MM.1S (cell line): ENCODE results near the gene NRAS.

Source experiments
- DNase-seq: peaks from one replicate; pipeline ENCODE4 v3.0.0-alpha.2; 2015
- H2AFZ ChIP-seq: fragments of 300-600 bp; sonication (generic); 2 replicates; pipeline ENCODE4 v1.6.0; 2016; ENCODE audit warnings: antibody characterized with exemption, low read length
- H3F3A ChIP-seq: fragments of 300-600 bp; sonication (generic); 2 replicates; pipeline ENCODE4 v1.6.1; 2016; ENCODE audit warnings: mild to moderate bottlenecking, antibody characterized with exemption, low read length, moderate library complexity, mixed read lengths; ENCODE audit not compliant: insufficient read depth
- H3K27ac ChIP-seq: fragments of 300-600 bp; sonication (generic); 2 replicates; pipeline ENCODE4 v1.5.1; 2016; ENCODE audit warnings: mild to moderate bottlenecking, low read length
- H3K27me3 ChIP-seq: fragments of 300-600 bp; sonication (generic); replicated peaks from 2 replicates; pipeline ENCODE4 v1.6.0; 2016; ENCODE audit warnings: low read length; ENCODE audit not compliant: insufficient read depth
- H3K36me3 ChIP-seq: fragments of 300-600 bp; sonication (generic); replicated peaks from 2 replicates; pipeline ENCODE4 v1.6.1; 2016; ENCODE audit warnings: mild to moderate bottlenecking, low read length, mixed read lengths; ENCODE audit not compliant: insufficient read depth
- H3K4me1 ChIP-seq: fragments of 300-600 bp; sonication (generic); 2 replicates; pipeline ENCODE4 v1.6.1; 2016; ENCODE audit warnings: low read length, mixed read lengths
- H3K4me2 ChIP-seq: fragments of 300-600 bp; sonication (generic); 2 replicates; pipeline ENCODE4 v1.6.0; 2016; ENCODE audit warnings: low read depth, low read length
- H3K4me3 ChIP-seq: fragments of 300-600 bp; sonication (generic); 2 replicates; pipeline ENCODE4 v1.5.1; 2016; ENCODE audit warnings: low read length, mixed read lengths
- H3K79me2 ChIP-seq: fragments of 300-600 bp; sonication (generic); 2 replicates; pipeline ENCODE4 v1.6.1; 2016; ENCODE audit warnings: mixed run types, low read length, mixed read lengths
- H3K9ac ChIP-seq: fragments of 300-600 bp; sonication (generic); 2 replicates; pipeline ENCODE4 v1.6.1; 2016; ENCODE audit warnings: low read length, mixed read lengths
- H3K9me2 ChIP-seq: fragments of 300-600 bp; sonication (generic); replicated peaks from 2 replicates; pipeline ENCODE4 v1.6.1; 2016; ENCODE audit warnings: mild to moderate bottlenecking, low read length, mixed read lengths; ENCODE audit not compliant: insufficient read depth
- H3K9me3 ChIP-seq: fragments of 300-600 bp; sonication (generic); replicated peaks from 2 replicates; pipeline ENCODE4 v1.6.1; 2016; ENCODE audit warnings: mild to moderate bottlenecking, low read length, mixed read lengths; ENCODE audit not compliant: insufficient read depth
- H4K20me1 ChIP-seq: fragments of 300-600 bp; sonication (generic); 2 replicates; pipeline ENCODE4 v1.6.1; 2016; ENCODE audit warnings: mild to moderate bottlenecking, low read length, moderate library complexity, mixed read lengths; ENCODE audit not compliant: insufficient read depth
- CTCF ChIP-seq: fragments of 300-600 bp; sonication (generic); IDR thresholded peaks from 2 replicates; pipeline ENCODE4 v1.5.1; 2016; ENCODE audit warnings: antibody characterized with exemption, low read length, mixed read lengths
- EZH2 ChIP-seq: fragments of 300-600 bp; sonication (generic); optimal IDR thresholded peaks from 2 replicates; pipeline ENCODE3; 2017; ENCODE audit warnings: low read depth, mild to moderate bottlenecking, antibody characterized with exemption, low read length, mixed read lengths
- EZH2phosphoT487 ChIP-seq: fragments of 300-600 bp; sonication (generic); IDR thresholded peaks from 2 replicates; pipeline ENCODE4 v1.6.1; 2018; ENCODE audit warnings: antibody characterized with exemption, low read length

NRAS gene

GRCh38 chr1:114720492-114720891, 3.9 kb upstream of the NRAS start:
- Histone ChIP-seq H3K79me2 (peaks cover 11% of the 10 kb centered on the region), H3K4me2 (no peak overlapping the region), H3K27ac (no peak overlapping the region), H3K9ac (no peak overlapping the region), H3K27me3 (no peaks in the 10 kb centered on the region), H4K20me1 (no peaks in the 10 kb centered on the region), H3K36me3 (no peaks in the 10 kb centered on the region), H3K4me1 (no peaks in the 10 kb centered on the region), H3K9me2 (no peaks in the 10 kb centered on the region), H2AFZ (no peak overlapping the region), H3K4me3 (no peak overlapping the region), H3F3A (peaks cover 10% of the 10 kb centered on the region; the same call in 1 of the 2 replicates), H3K9me3 (no peaks in the 10 kb centered on the region)
- DNase-seq, result no peak
- TF ChIP-seq EZH2, result no peak
- TF ChIP-seq CTCF, result no peak
- no peak for TF ChIP-seq EZH2phosphoT487

GRCh38 chr1:114719424-114719787, 2.8 kb upstream of the NRAS start:
- Histone ChIP-seq H2AFZ (no peak overlapping the region), H3K4me2 (no peak overlapping the region), H3K79me2 (peaks cover 17% of the 10 kb centered on the region), H3F3A (peaks cover 10% of the 10 kb centered on the region; the same call in 1 of the 2 replicates), H4K20me1 (no peaks in the 10 kb centered on the region), H3K27ac (no peak overlapping the region), H3K4me1 (no peaks in the 10 kb centered on the region), H3K4me3 (no peak overlapping the region), H3K36me3 (no peaks in the 10 kb centered on the region), H3K9me2 (no peaks in the 10 kb centered on the region), H3K27me3 (no peaks in the 10 kb centered on the region), H3K9ac (no peak overlapping the region), H3K9me3 (no peaks in the 10 kb centered on the region)
- TF ChIP-seq CTCF, result no peak
- TF ChIP-seq EZH2, result no peak
- no peak for TF ChIP-seq EZH2phosphoT487
- no peak for DNase-seq

- no peaks in the 10 kb centered on the region for H3K9me3 ChIP-seq
- H2AFZ ChIP-seq, result no peak overlapping the region
- no peaks in the 10 kb centered on the region for H3K27me3 ChIP-seq
- no peaks in the 10 kb centered on the region for H4K20me1 ChIP-seq
- H3K4me1 ChIP-seq, result no peaks in the 10 kb centered on the region
- H3K36me3 ChIP-seq, result no peaks in the 10 kb centered on the region
- H3K4me2 ChIP-seq, result no peak overlapping the region
- H3K9ac ChIP-seq, result no peak overlapping the region
- no peak for DNase-seq
- H3F3A ChIP-seq, result peaks cover 10% of the 10 kb centered on the region; the same call in 1 of the 2 replicates
- H3K79me2 ChIP-seq, result peaks cover 23% of the 10 kb centered on the region
- H3K9me2 ChIP-seq, result no peaks in the 10 kb centered on the region
- TF ChIP-seq CTCF (no peak), EZH2phosphoT487 (no peak), EZH2 (no peak)
- H3K27ac ChIP-seq, result no peak overlapping the region
- no peak overlapping the region for H3K4me3 ChIP-seq
These were observed 2.3 kb upstream of the NRAS start for GRCh38 chr1:114718661-114719423.
